ENCODE measurements around the gene ANGPTL8.

The ANGPTL8 gene, protein sequence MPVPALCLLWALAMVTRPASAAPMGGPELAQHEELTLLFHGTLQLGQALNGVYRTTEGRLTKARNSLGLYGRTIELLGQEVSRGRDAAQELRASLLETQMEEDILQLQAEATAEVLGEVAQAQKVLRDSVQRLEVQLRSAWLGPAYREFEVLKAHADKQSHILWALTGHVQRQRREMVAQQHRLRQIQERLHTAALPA

DNA sequence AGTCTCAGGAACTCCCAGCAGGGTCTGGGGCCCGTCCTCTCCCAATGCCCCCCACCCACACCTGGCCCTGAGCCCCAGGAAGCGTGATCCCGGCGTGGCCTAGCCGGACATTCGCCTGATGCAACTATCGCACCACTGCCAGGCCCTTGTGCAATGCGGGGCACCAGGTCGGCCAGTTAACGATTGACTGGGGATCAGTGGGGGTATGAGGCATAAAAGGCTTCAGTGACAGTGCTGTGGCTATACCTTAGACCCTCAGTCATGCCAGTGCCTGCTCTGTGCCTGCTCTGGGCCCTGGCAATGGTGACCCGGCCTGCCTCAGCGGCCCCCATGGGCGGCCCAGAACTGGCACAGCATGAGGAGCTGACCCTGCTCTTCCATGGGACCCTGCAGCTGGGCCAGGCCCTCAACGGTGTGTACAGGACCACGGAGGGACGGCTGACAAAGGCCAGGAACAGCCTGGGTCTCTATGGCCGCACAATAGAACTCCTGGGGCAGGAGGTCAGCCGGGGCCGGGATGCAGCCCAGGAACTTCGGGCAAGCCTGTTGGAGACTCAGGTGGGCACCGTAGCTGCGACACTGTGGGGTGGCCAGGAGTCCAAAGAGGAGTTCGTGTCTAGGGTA, at the start of gene ANGPTL8:
Gene ANGPTL8 (plus strand): TSS at position 243 of the 624 bp plus-strand sequence. CDS start 19 bp downstream, at position 262.
- no peak for DNase-seq (ENCODE audit: low read depth)
- TF ChIP-seq, protein P1, sequence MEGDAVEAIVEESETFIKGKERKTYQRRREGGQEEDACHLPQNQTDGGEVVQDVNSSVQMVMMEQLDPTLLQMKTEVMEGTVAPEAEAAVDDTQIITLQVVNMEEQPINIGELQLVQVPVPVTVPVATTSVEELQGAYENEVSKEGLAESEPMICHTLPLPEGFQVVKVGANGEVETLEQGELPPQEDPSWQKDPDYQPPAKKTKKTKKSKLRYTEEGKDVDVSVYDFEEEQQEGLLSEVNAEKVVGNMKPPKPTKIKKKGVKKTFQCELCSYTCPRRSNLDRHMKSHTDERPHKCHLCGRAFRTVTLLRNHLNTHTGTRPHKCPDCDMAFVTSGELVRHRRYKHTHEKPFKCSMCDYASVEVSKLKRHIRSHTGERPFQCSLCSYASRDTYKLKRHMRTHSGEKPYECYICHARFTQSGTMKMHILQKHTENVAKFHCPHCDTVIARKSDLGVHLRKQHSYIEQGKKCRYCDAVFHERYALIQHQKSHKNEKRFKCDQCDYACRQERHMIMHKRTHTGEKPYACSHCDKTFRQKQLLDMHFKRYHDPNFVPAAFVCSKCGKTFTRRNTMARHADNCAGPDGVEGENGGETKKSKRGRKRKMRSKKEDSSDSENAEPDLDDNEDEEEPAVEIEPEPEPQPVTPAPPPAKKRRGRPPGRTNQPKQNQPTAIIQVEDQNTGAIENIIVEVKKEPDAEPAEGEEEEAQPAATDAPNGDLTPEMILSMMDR (IDR thresholded peaks at IDR 0.05; ENCODE audit: insufficient read depth, low read depth, low read length, missing control alignments), result no peak
- H3K4me3 ChIP-seq (ENCODE audit: low read depth, low read length), result no peak within 1 kb of the TSS

DNA sequence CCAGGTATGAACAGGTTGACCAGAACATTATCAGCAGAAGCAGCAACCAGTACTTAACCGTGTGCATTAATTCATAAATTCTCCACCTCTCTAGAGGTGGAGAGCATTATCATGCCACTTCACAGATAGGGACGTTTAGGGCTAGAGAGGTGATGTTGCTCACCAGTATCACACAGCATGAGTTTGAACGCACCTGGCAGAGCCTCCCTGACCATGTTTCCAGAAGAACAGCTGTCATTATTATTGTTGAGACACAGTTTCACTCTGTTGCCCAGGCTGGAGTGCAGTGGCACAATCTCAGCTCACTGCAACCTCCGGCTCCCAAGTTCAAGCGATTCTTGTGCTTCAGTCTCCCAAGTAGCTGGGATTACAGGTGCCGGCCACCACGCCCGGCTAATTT, 48.9 kb upstream of the ANGPTL8 start:
- TF ChIP-seq, protein P1 (IDR thresholded peaks at IDR 0.05; ENCODE audit: insufficient read depth, low read depth, low read length, missing control alignments), result no peak
- H3K4me3 ChIP-seq (ENCODE audit: low read depth, low read length), result no peak overlapping the region
- no peak for DNase-seq (ENCODE audit: low read depth)

DNA sequence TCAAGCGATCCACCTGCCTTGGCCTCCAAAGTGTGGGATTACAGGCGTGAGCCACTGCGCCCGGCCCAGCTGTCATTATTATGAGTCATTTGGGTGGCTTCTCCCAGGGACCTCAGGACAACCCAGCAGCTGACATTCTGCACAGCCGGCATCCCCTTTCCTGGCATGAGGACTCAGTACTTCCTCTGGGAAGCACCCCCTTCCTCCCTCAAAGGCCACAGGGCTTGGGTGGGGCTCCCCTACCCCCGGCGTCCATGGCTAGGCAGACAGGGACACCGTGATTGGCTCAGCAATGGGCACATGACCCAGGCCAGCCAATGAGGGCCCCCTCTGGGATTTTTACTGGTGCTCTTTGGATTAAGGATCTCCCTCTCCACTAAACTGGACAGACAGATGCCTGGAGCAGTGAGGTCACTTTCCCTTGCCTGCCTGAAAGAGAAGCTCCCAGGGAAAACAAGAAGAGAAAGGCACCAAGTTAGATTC, 48.1 kb upstream of the ANGPTL8 start:
- DNase-seq (ENCODE audit: low read depth), result peak; percentile 50
- TF ChIP-seq, protein P1 (IDR thresholded peaks at IDR 0.05; ENCODE audit: insufficient read depth, low read depth, low read length, missing control alignments), result no peak
- no peak overlapping the region for H3K4me3 ChIP-seq (ENCODE audit: low read depth, low read length)

DNA sequence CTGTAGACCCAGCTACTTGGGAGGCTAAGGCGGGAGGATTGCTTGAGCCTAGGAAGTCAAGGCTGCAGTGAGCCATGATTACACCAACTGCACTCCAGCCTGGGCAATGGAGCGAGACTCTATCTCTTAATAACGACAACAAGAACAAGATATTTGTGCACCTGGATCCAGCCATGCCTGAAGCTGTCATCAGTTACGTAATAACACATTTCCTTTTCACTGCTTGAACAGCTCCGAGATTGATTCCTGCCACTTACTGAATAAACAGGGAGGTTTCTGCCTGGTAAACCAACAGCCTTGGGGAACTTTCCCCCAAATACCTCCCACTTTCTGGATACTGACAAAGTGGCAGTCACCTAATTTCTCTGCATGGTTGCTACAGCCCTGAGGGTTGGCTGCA, 47.5 kb upstream of the ANGPTL8 start:
- TF ChIP-seq, protein P1 (IDR thresholded peaks at IDR 0.05; ENCODE audit: insufficient read depth, low read depth, low read length, missing control alignments), result no peak
- H3K4me3 ChIP-seq (ENCODE audit: low read depth, low read length), result no peak overlapping the region
- peak; percentile 66 for DNase-seq (ENCODE audit: low read depth)

DNA sequence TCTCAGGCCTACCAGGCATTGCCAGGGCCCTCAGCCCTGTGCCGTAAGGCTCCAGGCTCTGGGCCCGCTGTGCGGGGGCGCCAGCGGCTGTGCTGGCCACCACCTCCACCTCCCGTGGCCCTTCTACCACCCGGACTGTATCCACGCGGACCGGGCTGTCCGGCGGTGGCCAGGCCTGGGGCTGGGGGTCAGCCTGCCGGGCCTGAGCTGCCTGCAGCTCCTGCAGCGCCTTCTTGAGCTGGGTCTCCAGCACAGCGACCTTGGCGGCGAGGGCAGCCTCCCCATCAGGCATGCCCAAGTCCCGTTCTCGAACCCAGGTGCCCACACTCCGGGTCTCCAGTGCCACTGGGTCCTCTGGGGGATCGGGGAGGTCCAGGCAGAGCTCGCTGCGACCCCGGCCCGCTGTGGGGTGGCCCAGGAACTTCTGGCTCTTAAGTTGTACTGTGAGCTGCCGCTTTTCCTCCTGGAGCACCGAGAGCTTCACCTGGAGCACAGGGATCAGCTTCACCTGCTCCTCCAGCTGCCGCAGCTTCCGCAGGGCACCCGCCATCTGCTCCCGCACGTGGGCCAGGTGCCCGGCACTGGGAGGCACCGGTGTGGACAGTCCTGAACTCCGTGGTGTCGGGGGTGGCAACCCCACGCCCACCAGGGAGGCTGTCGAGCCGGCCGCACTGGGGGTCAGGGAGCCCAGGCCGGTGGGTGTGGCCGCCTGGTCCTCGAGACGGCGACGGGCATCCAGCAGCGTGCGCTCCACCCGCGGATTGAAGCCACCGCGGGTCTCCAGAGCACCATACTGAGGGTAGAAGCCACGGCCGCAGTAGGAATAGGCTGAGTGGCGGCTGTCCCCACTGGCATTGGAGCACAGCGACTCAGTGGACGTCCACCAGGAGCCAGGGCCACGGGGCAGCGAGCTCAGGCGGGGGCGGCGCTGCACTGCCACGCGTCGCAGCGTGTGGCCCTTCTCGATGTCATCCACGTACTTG, 46.2 kb upstream of the ANGPTL8 start:
- H3K4me3 ChIP-seq (ENCODE audit: low read depth, low read length), result no peak overlapping the region
- DNase-seq (ENCODE audit: low read depth), result no peak
- TF ChIP-seq, protein P1 (IDR thresholded peaks at IDR 0.05; ENCODE audit: insufficient read depth, low read depth, low read length, missing control alignments), result no peak

DNA sequence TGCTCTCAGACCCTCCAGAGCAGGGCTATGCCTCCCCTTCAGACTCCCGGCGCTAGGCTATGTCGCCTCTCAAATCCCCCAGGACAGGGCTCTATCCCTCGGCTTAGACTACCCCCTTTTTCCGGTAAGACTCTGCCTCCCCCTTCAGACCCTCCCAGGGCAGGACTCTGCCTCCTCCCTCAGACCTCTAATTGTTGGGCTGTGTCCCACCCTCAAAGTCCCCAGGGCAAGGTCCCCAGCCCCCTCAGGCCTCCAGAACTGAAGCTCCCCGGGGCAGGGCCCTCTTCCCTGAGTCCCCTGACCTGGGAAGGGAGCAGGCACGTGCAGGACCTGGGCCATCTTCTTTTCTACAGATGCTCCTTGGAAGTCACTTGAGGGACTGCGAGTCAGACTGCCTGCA, 45.2 kb upstream of the ANGPTL8 start:
- DNase-seq (ENCODE audit: low read depth), result no peak
- H3K4me3 ChIP-seq (ENCODE audit: low read depth, low read length), result no peak overlapping the region
- TF ChIP-seq, protein P1 (IDR thresholded peaks at IDR 0.05; ENCODE audit: insufficient read depth, low read depth, low read length, missing control alignments), result no peak

Data from GM12865 (cell line).